Breast epithelium (tissue), 3 donors: ENCODE results near the gene RAB11FIP5.

Experiments used
- CTCF ChIP-seq, 3 donors: fragments of 450-650 bp; IDR thresholded peaks; one replicate each; pipeline ENCODE4 v1.5.1; 2016 to 2017; ENCODE audit warnings: antibody characterized with exemption in 3 of 3, mild to moderate bottlenecking in 3 of 3, moderate library complexity in 3 of 3
- POLR2AphosphoS5 ChIP-seq, 3 donors: sonication (generic); formaldehyde crosslinking; IDR thresholded peaks; one replicate each; pipeline ENCODE4 v1.6.1; 2017; ENCODE audit warnings: antibody characterized with exemption in 3 of 3

- TF ChIP-seq CTCF (IDR thresholded peaks at IDR 0.05), result no peak
- no peak for TF ChIP-seq POLR2AphosphoS5 (IDR thresholded peaks at IDR 0.05)
Measured at GRCh38 chr2:73130790-73131189, 18.0 kb upstream of the RAB11FIP5 start.
